ENCODE results near the gene SUGP1.

Gene SUGP1

GRCh38 chr19:19342086-19343015, 22.0 kb upstream of the SUGP1 start:
- DNase-seq (ENCODE audit: low read depth), result no peak

- no peak for DNase-seq (ENCODE audit: low read depth)
Measured at GRCh38 chr19:19341026-19341425, 20.7 kb upstream of the SUGP1 start.

GRCh38 chr19:19338082-19338481, 17.8 kb upstream of the SUGP1 start:
- DNase-seq (ENCODE audit: low read depth), result no peak

DNA sequence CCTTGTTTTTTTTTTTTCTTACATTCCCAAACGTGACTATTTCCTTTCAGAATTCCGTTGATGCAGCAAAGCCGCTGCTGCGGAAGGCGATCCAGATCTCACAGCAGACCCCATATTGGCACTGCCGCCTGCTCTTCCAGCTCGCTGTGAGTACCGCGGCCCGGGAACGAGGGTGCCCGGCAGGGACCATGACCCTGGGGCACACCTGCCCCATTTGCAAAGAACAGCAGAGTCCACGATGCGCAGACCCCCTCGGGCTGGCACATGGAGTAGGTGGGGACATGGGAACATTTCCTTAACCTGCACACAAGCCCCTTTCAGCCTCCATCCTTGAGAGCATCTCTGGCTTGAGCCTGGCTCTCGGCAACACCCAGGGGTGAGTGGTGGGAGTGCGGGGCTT, 16.8 kb upstream of the SUGP1 start:
- DNase-seq (ENCODE audit: low read depth), result no peak

- no peak for DNase-seq (ENCODE audit: low read depth)
Measured at GRCh38 chr19:19336597-19336996, 16.3 kb upstream of the SUGP1 start.

- no peak for DNase-seq (ENCODE audit: low read depth)
Measured at GRCh38 chr19:19335408-19336158, 15.3 kb upstream of the SUGP1 start.

DNA sequence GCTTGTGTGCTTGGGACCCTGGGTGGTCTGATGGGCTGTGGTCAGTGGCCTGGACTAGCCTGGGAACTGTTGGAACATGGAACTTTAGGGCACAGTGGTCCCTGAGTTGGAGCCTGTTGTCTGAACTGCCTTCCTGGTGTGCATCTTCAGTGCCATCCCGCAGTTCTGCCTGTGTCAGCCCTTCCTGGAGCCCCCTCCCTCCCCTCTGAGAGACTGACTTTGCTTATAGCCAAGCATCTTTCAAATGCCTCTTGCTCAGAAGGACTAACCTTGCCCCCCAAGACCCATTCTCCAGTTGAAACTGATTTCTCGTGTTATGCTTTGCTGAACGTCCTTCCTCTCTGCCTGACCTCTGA, 14.7 kb upstream of the SUGP1 start:
- no peak for DNase-seq (ENCODE audit: low read depth)

DNA sequence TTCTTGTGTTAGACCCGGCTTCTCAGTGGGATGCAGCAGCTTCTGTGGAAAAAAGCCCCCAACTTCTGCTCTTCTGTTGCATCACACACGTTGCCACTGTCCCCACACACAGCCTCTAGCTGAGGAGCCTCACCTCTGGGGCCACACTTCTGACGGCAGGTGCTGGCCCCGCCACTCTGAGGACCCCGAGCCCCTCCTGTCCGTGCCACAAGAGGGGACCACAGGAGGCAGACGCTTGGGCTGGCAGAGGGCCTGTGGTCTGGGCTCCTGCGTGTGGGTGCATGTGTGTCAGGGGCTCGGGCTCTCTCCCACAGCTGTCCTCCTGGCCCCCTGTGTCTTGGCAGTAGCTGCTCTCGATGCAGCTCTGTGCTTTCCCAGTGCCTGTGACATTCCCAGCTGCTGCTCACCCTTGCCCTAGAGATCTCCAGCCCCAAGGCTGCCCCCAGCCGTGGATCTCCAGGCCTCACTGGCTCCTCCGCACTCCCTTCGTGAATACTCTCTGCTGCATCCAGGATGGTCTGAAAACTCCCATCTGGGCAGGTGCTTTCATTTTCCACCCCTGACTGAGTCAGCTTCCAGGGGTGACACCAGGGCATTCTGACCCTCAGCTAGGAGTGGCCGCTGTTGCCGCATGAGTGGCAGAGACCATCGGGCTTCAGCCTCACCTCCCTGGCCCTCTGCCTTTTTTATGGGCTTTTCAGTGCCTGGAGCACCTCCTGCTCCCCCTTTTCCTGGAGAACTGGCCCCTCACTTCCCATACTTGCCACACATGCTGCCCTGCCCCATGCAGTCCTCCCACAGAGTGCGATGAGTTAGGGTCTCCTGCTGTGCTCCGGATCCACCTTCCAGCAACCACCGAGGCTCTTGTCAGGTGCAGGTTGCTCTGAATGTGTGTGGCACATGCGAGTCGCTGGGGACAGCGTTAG, 14.0 kb upstream of the SUGP1 start:
- DNase-seq (ENCODE audit: low read depth), result no peak

DNA sequence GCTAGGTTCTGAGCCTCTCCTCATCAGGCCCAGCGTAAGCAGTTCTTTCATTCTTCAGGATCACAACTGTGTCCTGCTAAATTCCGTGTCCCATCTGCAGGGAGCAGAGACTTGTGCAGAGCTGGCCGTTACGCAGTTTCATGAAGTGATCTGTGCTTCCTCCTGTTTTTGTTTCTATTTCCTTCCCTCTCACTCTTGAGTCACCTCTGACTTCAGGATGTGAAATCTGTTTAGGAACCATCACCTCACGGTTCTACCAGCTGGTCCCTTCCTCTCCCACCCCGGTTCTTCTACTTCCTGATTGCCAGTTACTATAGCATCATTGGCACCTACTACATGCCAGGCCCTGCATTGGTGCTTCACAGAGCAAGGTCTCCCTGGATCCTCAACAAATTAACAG, 8.8 kb upstream of the SUGP1 start:
- no peak for DNase-seq (ENCODE audit: low read depth)

DNA sequence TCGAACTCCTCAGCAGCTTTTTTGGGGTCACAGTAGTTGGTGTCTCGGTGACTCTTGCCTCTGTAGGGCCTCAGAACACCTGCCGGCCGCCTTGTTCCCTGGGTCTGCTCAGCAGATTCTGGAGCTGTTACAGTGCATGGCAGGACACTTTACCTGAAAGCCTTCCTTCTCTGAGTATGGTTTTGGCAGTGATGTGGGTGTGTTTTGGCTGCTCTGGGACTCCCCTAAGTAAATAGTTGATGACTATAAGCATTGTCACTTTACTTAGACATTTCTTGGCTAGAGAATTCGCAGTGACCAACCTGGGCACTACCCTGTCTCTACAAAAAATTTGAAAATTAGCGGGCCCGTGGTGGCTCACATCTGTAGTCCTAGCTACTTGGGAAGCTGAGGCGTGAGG, 7.4 kb upstream of the SUGP1 start:
- DNase-seq (ENCODE audit: low read depth), result no peak

DNA sequence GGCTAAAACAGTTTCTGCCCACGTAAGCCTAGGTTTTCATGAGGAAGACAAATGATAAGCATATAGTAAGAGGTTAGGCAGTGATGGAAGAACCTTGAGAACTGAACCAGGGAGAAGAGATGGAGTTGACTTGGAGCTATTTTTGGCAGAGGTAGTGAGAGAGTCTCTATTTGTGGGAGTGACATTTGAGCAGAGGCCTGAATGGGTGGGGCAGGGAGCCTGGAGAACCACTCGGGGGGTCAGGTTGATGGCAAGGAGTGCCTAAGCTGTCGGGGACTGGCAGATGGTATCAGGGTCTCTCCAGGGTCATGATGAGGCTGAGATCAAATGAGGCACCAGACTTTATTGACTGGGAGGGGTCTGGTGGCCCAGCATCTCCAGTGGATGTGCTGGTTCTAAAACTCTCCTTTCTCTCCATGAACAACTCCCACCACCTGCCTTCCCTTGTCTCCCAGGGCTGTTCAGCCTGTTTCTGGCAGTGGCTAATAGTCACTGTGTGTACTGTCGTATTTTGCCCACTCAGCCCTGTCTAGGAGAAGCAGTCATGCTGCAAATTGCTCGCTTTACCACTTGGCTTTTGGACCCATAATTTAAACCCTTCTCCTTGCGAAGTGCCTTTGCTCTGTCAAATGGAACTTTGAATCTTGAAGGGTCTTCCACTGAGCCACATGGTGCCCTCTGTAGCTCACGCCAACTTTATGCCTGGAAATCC, 3.9 kb upstream of the SUGP1 start:
- DNase-seq (ENCODE audit: low read depth), result no peak

DNA sequence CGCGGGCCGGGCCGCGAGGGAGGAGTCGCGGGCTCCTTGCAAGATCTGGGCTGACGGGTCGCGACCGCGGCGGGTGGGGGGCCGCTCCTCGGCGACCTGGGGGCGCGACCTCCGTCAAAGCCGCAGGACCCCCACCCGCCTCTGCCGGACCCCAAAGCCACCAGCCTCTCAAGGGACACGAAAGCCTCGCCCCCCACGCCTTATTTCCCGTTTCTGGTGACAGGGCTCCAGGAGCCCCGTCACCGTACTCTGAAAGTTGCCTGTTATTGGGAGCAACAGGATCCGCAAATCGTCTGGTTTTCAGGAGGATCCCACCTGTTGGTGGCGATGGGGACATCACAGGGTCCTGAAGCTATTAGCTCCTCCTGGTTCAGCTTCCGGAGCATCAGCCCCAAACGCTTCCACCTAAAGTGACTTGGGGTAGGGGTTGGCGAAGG, 850 bp upstream of the SUGP1 start:
- DNase-seq (ENCODE audit: low read depth), result no peak

- DNase-seq (ENCODE audit: low read depth), result no peak
Measured at GRCh38 chr19:19319732-19320360, 463 bp downstream of the SUGP1 start.

- DNase-seq (ENCODE audit: low read depth), result no peak
Measured at GRCh38 chr19:19316082-19316481, 4.2 kb downstream of the SUGP1 start.

- no peak for DNase-seq (ENCODE audit: low read depth)
Measured at GRCh38 chr19:19315444-19315843, 4.9 kb downstream of the SUGP1 start.

DNA sequence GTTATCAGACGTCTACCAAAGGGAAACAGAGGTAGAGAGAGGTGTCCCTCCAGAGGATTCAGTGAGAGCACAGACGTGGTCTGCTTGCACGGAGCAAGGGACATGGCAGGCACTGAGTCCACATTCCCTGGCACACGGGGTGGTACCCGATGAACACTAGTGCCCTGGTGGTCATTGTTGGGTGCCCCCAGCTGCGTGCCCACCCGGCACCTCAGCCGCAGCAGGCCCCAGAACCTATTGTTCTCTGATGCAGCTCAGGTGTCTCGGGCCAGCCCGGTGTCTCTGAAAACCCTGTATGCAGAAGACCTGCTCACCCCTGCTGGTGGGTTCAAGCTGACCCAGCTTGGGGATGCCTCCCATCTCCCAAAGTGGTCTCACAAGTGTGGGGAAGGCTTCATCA, 11.9 kb downstream of the SUGP1 start:
- no peak for DNase-seq (ENCODE audit: low read depth)

DNA sequence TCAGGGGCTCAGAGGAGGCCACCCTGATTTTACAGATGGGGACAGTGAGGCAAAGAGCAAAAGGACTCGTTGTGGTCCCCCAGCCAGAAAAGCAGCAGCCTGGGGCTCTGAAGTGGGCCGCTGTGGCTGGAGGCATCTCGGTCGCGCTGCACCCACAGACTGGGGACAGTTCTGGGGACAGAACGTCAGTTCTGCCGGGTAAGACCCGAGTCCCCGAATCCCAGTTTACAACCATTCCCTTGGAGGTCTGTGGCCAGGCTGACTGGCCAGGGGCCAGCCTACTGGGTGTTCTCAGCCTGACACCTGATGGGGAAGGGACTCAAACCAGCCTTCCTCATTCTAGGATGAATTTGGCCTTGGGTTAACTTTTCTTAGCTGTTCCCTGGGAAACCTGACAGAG, 14.1 kb downstream of the SUGP1 start:
- DNase-seq (ENCODE audit: low read depth), result no peak

- no peak for DNase-seq (ENCODE audit: low read depth)
Measured at GRCh38 chr19:19305696-19306095, 14.6 kb downstream of the SUGP1 start.

DNA sequence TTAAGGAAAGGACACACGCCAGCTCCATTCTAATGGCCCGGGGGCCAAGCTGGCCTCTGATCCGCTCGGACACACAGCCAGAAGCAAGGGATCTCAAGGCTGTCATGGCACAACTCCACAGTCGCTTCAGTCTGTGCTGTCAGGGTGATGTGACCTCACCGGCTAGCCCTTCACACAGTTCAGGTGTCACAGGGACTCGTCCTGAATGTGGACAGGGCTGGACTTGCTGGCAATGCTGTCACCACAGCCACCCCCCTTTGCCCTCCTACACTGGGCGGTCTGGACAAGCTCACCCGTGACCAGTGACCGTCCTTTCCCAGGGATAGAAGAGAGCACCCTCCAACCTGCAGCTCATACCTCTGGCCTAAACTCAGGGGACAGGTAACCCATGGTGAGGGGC, 15.2 kb downstream of the SUGP1 start:
- DNase-seq (ENCODE audit: low read depth), result no peak

DNA sequence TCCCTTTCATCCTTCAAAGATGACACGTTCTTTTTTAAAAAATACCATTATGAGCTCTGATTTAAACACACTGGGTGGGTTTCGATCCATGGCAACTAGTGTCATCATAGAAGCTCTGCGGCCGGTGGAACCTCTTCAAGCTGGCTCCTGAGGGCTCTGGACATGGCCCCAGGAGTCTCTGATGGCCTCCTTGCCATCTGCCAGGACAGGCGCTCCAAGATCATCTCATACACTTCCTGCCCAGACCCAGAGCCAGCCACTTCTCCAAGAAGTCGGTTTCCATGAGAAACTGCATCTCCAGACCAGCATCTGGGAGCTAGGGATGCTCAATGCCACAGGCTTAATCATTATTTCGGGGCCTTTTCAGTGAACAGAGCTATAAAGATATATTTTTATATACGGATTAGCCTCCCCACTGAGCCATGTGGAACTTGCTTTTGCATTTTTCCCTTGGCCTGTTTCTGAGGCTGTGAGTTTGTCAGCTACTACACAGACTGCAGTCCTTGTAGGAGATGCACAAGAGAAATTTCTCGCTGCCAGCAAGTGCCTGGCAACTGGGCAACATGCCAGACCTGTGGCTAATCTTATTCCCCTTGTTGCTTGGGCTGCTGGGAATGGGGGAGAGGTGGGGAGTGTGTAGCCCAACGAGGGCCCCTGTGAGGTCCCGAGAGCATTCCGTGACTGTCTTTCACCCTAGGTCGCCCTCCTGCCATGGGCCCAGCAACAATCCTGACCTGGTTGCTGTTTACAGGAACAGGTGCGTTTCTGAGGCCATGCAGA, 15.9 kb downstream of the SUGP1 start:
- DNase-seq (ENCODE audit: low read depth), result no peak

All from T-helper 22 cell (primary cell).